ENCODE results near the gene KREMEN2.
"Not testable (repeated sequence)": the region's sequence is repeated elsewhere in the genome, so short reads cannot be mapped to it uniquely, and the experiment has no call there.

DNA sequence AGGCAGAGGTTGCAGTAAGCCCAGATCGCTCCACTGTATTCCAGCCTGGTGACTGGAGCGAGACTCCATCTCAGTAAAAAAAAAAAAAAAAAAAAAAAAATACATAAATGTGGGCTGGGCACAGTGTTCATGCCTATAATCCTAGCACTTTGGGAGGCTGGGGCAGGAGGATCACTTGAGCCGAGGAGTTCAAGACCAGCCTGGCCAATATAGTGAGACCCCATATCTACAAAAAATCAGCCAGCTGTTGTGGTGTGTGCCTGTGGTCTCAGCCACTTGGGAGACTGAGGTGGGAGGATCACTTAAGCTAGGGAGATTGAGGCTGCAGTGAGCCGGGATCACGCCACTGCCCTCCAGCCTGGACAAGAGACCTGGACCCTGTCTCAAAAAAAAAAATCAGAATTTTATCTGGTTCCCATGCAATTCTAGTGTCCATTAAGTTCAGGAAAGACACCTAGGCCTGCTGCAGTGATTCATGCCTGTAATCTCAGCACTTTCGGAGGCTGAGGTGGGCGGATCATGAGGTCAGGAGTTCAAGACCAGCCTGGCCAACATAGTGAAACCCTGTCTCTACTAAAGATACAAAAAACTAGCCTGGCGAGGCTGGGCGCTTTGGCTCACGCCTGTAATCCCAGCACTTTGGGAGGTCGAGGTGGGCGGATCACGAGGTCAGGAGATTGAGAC, 32.7 kb upstream of the KREMEN2 start:
- TF ChIP-seq RFX5 (IDR thresholded peaks at IDR 0.05; ENCODE audit: borderline replicate concordance, low read depth, low read length); CHD1 (IDR thresholded peaks at IDR 0.05; ENCODE audit: low read depth, low read length); SIN3A (conservative IDR thresholded peaks at IDR 0.05 in 1 of 2, IDR thresholded peaks at IDR 0.05 in 1 of 2; ENCODE audit: low read depth in 1 of 2, low read length in 2 of 2); EZH2 (IDR thresholded peaks at IDR 0.05; ENCODE audit: low read depth, low read length, severe bottlenecking); JUND (IDR thresholded peaks at IDR 0.05; ENCODE audit: low read length); SP1 (IDR thresholded peaks at IDR 0.05; ENCODE audit: low read depth, low read length); CHD2 (IDR thresholded peaks at IDR 0.05; ENCODE audit: low read length); SUZ12 (IDR thresholded peaks at IDR 0.05; ENCODE audit: low read length): not testable (repeated sequence)
- TF ChIP-seq, protein P1, sequence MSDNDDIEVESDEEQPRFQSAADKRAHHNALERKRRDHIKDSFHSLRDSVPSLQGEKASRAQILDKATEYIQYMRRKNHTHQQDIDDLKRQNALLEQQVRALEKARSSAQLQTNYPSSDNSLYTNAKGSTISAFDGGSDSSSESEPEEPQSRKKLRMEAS (IDR thresholded peaks at IDR 0.05) = not testable (repeated sequence)
